ENCODE data around the gene PARD3B.

PARD3B gene

GRCh38 chr2:205570648-205571047, 1025.4 kb downstream of the PARD3B start:
- DNase-seq (ENCODE audit: low read depth): no peak

GRCh38 chr2:205571360-205571959, 1026.2 kb downstream of the PARD3B start:
- no peak for DNase-seq (ENCODE audit: low read depth)

GRCh38 chr2:205574001-205574400, 1028.7 kb downstream of the PARD3B start:
- no peak for DNase-seq (ENCODE audit: low read depth)

- no peak for DNase-seq (ENCODE audit: low read depth)
Observed at GRCh38 chr2:205579335-205579734, 1034.1 kb downstream of the PARD3B start.

- no peak for DNase-seq (ENCODE audit: low read depth)
Observed at GRCh38 chr2:205580212-205580987, 1035.1 kb downstream of the PARD3B start.

- DNase-seq (ENCODE audit: low read depth): no peak
Observed at GRCh38 chr2:205582366-205582765, 1037.1 kb downstream of the PARD3B start.

- no peak for DNase-seq (ENCODE audit: low read depth)
Observed at GRCh38 chr2:205585449-205586383, 1040.4 kb downstream of the PARD3B start.

- DNase-seq (ENCODE audit: low read depth): no peak
Observed at GRCh38 chr2:205586626-205587025, 1041.4 kb downstream of the PARD3B start.

- DNase-seq (ENCODE audit: low read depth): no peak
Observed at GRCh38 chr2:205589479-205589878, 1044.2 kb downstream of the PARD3B start.

- DNase-seq (ENCODE audit: low read depth): no peak
Observed at GRCh38 chr2:205590759-205591158, 1045.5 kb downstream of the PARD3B start.

- DNase-seq (ENCODE audit: low read depth): no peak
Observed at GRCh38 chr2:205593891-205594290, 1048.6 kb downstream of the PARD3B start.

- DNase-seq (ENCODE audit: low read depth): no peak
Observed at GRCh38 chr2:205596581-205596980, 1051.3 kb downstream of the PARD3B start.

GRCh38 chr2:205605638-205606304, 1060.5 kb downstream of the PARD3B start:
- DNase-seq (ENCODE audit: low read depth): no peak

- DNase-seq (ENCODE audit: low read depth): no peak
Observed at GRCh38 chr2:205607146-205607545, 1061.9 kb downstream of the PARD3B start.

GRCh38 chr2:205609113-205609512, 1063.8 kb downstream of the PARD3B start:
- DNase-seq (ENCODE audit: low read depth): no peak

GRCh38 chr2:205610437-205610836, 1065.2 kb downstream of the PARD3B start:
- no peak for DNase-seq (ENCODE audit: low read depth)

- no peak for DNase-seq (ENCODE audit: low read depth)
Observed at GRCh38 chr2:205612636-205613035, 1067.4 kb downstream of the PARD3B start.

GRCh38 chr2:205613970-205614559, 1068.8 kb downstream of the PARD3B start:
- no peak for DNase-seq (ENCODE audit: low read depth)

GRCh38 chr2:205614965-205615364, 1069.7 kb downstream of the PARD3B start:
- DNase-seq (ENCODE audit: low read depth): no peak

GRCh38 chr2:205617905-205618304, 1072.6 kb downstream of the PARD3B start:
- DNase-seq (ENCODE audit: low read depth): no peak

GRCh38 chr2:205619600-205619999, 1074.3 kb downstream of the PARD3B start:
- no peak for DNase-seq (ENCODE audit: low read depth)

GRCh38 chr2:205627085-205627484, 1081.8 kb downstream of the PARD3B start:
- DNase-seq (ENCODE audit: low read depth): no peak
